Fibroblast of lung (primary cell): ENCODE data around the gene HMX1. TPM values are rescaled to one million over a fixed set of nuclear protein-coding genes. Genes with fewer than 3 reads are reported as not detected.
A peak's percentile ranks its signal among the peaks of the same experiment; 100 is the strongest.

Source experiments
- DNase-seq, 2 donors: peaks; one replicate each; pipeline versions ENCODE4 v3.0.0 to v3.0.0-alpha.2; 2010; ENCODE audit warnings: low read depth in 2 of 2
- H2AFZ ChIP-seq: 2 replicates; pipeline ENCODE4 v1.5.1; 2012; ENCODE audit warnings: low read length, control low read depth, inconsistent platforms
- H3K27ac ChIP-seq: 2 replicates; pipeline ENCODE4 v1.5.1; 2011; ENCODE audit warnings: low read length, control low read depth; ENCODE audit not compliant: insufficient read depth
- H3K27me3 ChIP-seq: 2 replicates; pipeline ENCODE4 v1.5.1; 2011; ENCODE audit warnings: mild to moderate bottlenecking, low read length; ENCODE audit not compliant: control insufficient read depth, insufficient read depth
- H3K36me3 ChIP-seq: 2 replicates; pipeline ENCODE4 v1.5.1; 2011; ENCODE audit warnings: low read length; ENCODE audit not compliant: control insufficient read depth, insufficient read depth
- H3K4me1 ChIP-seq: 2 replicates; pipeline ENCODE4 v1.5.1; 2011; ENCODE audit warnings: low read length; ENCODE audit not compliant: control insufficient read depth, insufficient read depth; ENCODE audit errors: extremely low read depth
- H3K4me2 ChIP-seq: 2 replicates; pipeline ENCODE4 v1.5.1; 2011; ENCODE audit warnings: low read length, control low read depth; ENCODE audit not compliant: insufficient read depth; ENCODE audit errors: extremely low read depth
- H3K4me3 ChIP-seq, 4 experiments: fragments of 200-600 bp in 1 of 4; sonication (generic) in 1 of 4; replicated peaks in 1 of 4; 2 replicates each; pipeline ENCODE4 v1.5.1; 2011 to 2016; ENCODE audit warnings: low read length in 4 of 4, low read depth in 3 of 4, mild to moderate bottlenecking in 3 of 4, control low read depth in 2 of 4, inconsistent platforms in 1 of 4, mixed read lengths in 1 of 4; ENCODE audit not compliant: insufficient read depth in 1 of 4; ENCODE audit errors: control extremely low read depth in 1 of 4
- H3K79me2 ChIP-seq: 2 replicates; pipeline ENCODE4 v1.5.1; 2012; ENCODE audit warnings: mild to moderate bottlenecking, low read length, inconsistent platforms; ENCODE audit not compliant: control insufficient read depth, insufficient read depth
- H3K9ac ChIP-seq: 2 replicates; pipeline ENCODE4 v1.5.1; 2011; ENCODE audit warnings: mild to moderate bottlenecking, low read length, control low read depth; ENCODE audit not compliant: insufficient read depth
- H3K9me3 ChIP-seq: 2 replicates; pipeline ENCODE4 v1.5.1; 2012; ENCODE audit warnings: low read depth, low read length; ENCODE audit not compliant: control insufficient read depth, insufficient read depth
- H4K20me1 ChIP-seq: 2 replicates; pipeline ENCODE4 v1.5.1; 2011; ENCODE audit warnings: low read length; ENCODE audit not compliant: control insufficient read depth, insufficient read depth; ENCODE audit errors: extremely low read depth
- CTCF ChIP-seq, 2 donors: IDR thresholded peaks in 1 of 2; conservative IDR thresholded peaks in 1 of 2; 1 replicate in 1 of 2; 2 replicates in 1 of 2; pipeline ENCODE4 v1.5.1; 2011 to 2012; ENCODE audit warnings: low read length in 2 of 2, control low read depth in 1 of 2, inconsistent platforms in 1 of 2, low read depth in 1 of 2, mild to moderate bottlenecking in 1 of 2
- EZH2 ChIP-seq: IDR thresholded peaks from 2 replicates; pipeline ENCODE4 v1.5.1; 2012; ENCODE audit warnings: low read length, control low read depth, mild to moderate bottlenecking; ENCODE audit errors: missing control alignments
- polyA plus RNA-seq, 2 donors: library from polyadenylated mRNA; depleted of rRNA in 1 of 2; stranded (reverse) in 1 of 2; unstranded in 1 of 2; fragments of >200 nt; gene quantifications; 2 replicates each; pipeline ENCODE4 v1.2.1, GENCODE V29; 2011 to 2012; ENCODE audit warnings: missing spikeins in 1 of 2
- total RNA-seq: library from RNA; depleted of rRNA; stranded (reverse); fragments of >200 nt; gene quantifications from 2 replicates; pipeline ENCODE4 v1.2.1, GENCODE V29; 2014

Gene HMX1
- total and polyA plus RNA-seq, 2 donors (not counting 1 experiment from before 2014, with no cell fraction given), result not detected

- peaks cover 53% of the 10 kb centered on the region for H3K27me3 ChIP-seq
- TF ChIP-seq EZH2, result no peak
- no peak for TF ChIP-seq CTCF (conservative IDR thresholded peaks at IDR 0.05 in 1 of 2, IDR thresholded peaks at IDR 0.05 in 1 of 2; ENCODE audit: low read depth in 1 of 2, low read length in 2 of 2)
- no peak overlapping the region for H3K4me3 ChIP-seq
- H3K79me2 ChIP-seq, result no peaks in the 10 kb centered on the region
- DNase-seq, result no peak
- H3K9ac ChIP-seq, result no peak overlapping the region
- no peaks in the 10 kb centered on the region for H3K9me3 ChIP-seq
- no peak overlapping the region for H2AFZ ChIP-seq
- no peaks in the 10 kb centered on the region for H4K20me1 ChIP-seq
- no peak overlapping the region for H3K4me2 ChIP-seq
- no peaks in the 10 kb centered on the region for H3K36me3 ChIP-seq
- H3K4me1 ChIP-seq, result no peaks in the 10 kb centered on the region
- H3K27ac ChIP-seq, result no peak overlapping the region
Measured at GRCh38 chr4:8862800-8863685, 8.6 kb downstream of the HMX1 start.

GRCh38 chr4:8862334-8862733 is 9.3 kb downstream of the HMX1 start:
- peaks cover 54% of the 10 kb centered on the region for H3K27me3 ChIP-seq
- no peaks in the 10 kb centered on the region for H3K9me3 ChIP-seq
- H4K20me1 ChIP-seq, result no peaks in the 10 kb centered on the region
- DNase-seq, result no peak
- H3K4me1 ChIP-seq, result no peaks in the 10 kb centered on the region
- H3K36me3 ChIP-seq, result no peaks in the 10 kb centered on the region
- H3K9ac ChIP-seq, result no peak overlapping the region
- H2AFZ ChIP-seq, result no peak overlapping the region
- no peak overlapping the region for H3K4me3 ChIP-seq
- H3K27ac ChIP-seq, result no peak overlapping the region
- TF ChIP-seq EZH2 (no peak), CTCF (conservative IDR thresholded peaks at IDR 0.05 in 1 of 2, IDR thresholded peaks at IDR 0.05 in 1 of 2; ENCODE audit: low read depth in 1 of 2, low read length in 2 of 2) (no peak)
- H3K4me2 ChIP-seq, result no peak overlapping the region
- H3K79me2 ChIP-seq, result no peaks in the 10 kb centered on the region

- Histone ChIP-seq H3K4me3 (no peak overlapping the region), H3K9me3 (no peaks in the 10 kb centered on the region), H3K79me2 (no peaks in the 10 kb centered on the region), H3K27me3 (peaks cover 54% of the 10 kb centered on the region), H3K27ac (no peak overlapping the region), H3K4me1 (no peaks in the 10 kb centered on the region), H4K20me1 (no peaks in the 10 kb centered on the region), H2AFZ (no peak overlapping the region), H3K9ac (no peak overlapping the region), H3K4me2 (no peak overlapping the region), H3K36me3 (no peaks in the 10 kb centered on the region)
- peak; percentile 20 for TF ChIP-seq EZH2
- no peak for TF ChIP-seq CTCF (conservative IDR thresholded peaks at IDR 0.05 in 1 of 2, IDR thresholded peaks at IDR 0.05 in 1 of 2; ENCODE audit: low read depth in 1 of 2, low read length in 2 of 2)
- DNase-seq, result no peak
Measured at GRCh38 chr4:8861576-8862295, 9.9 kb downstream of the HMX1 start.
